ENCODE results near the gene MN1. TPM values are rescaled to one million over a fixed set of nuclear protein-coding genes. Genes with fewer than 3 reads are reported as not detected.

The MN1 gene
- polyA plus RNA-seq, result 0.38 and 0.66 TPM in 2 replicates

DNA sequence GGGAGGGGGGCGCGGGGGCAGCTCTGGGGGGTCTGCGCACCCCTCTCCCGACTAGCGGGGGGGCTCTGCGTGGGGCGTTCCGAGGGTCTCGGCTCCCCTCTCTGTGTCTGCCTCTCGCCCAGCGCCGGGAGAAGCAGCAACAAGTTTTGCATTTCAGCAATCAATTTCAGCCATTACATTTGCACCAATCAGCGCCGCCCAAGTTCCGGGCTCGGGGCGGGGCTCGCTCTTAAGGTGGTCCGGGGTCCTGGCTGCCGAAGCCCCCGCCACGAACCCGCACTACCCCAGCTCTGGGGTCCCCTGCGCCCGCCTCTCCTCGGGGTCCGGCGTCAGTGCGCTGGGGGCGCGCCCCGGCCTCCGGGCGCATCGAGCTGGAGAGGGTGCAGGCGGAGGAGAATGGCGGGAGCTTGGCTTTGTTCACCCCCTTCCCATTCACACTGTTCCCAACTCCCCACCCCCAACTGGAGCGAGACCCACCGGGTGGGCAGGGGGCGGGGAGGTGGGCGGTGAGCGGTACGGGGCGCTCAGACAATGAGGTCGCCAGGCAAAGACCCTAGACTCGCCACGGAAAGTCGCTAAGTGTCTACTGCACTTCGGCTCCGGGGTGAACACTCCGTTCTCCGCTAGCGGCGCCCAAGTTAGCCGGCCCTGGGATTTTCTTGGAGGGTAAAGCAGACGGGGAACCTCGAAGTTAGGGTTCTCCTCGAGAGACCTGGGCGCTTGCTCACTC lies at the start of gene MN1:
TSS of gene MN1 (minus strand) at position 141 of the 730 bp plus-strand sequence. CDS start 1,213 bp downstream, outside the sequence.

Other genes with a start within 250 kb of the MN1 start
- 52.6 and 64.3 TPM in 2 replicates for gene PITPNB, start 117.5 kb upstream of the MN1 start, polyA plus RNA-seq